ENCODE data around the gene CCL26. TPM values are rescaled to one million over a fixed set of nuclear protein-coding genes. Genes with fewer than 3 reads are reported as not detected.
A peak's percentile ranks its signal among the peaks of the same experiment; 100 is the strongest.

The CCL26 gene
- total and polyA plus RNA-seq, 9 of the 15 experiments (the other 6 are each of a cell fraction or from before 2014, with no cell fraction given), result 2.3 to 26.8 (median 8.4) TPM

GRCh38 chr7:75813781-75814236, 41.8 kb upstream of the CCL26 start, which contains the start of gene CCL24 (continued):
- TF ChIP-seq USF1 (CRISPR knock-in tag; IDR thresholded peaks at IDR 0.05), result no peak
- no peak for TF ChIP-seq ETS1 (conservative IDR thresholded peaks at IDR 0.05; ENCODE audit: control insufficient read depth, low read depth, low read length)
- TF ChIP-seq DDX20 (tag; IDR thresholded peaks at IDR 0.05; ENCODE audit: low read depth), result no peak
- TF ChIP-seq PHF20 (IDR thresholded peaks at IDR 0.05; ENCODE audit: partially characterized antibody), result peak; percentile 24
- no peak for TF ChIP-seq ZNF318 (IDR thresholded peaks at IDR 0.05; ENCODE audit: borderline replicate concordance in 1 of 2, low read depth in 1 of 2)
- peak; percentile 36 for TF ChIP-seq RBM25 (IDR thresholded peaks at IDR 0.05; ENCODE audit: low read depth, low read length, severe bottlenecking)
- TF ChIP-seq TCF7 (IDR thresholded peaks at IDR 0.05; ENCODE audit: borderline replicate concordance), result no peak
- peak; percentile 9; the same call in 1 of the 2 replicates for TF ChIP-seq GATA2 (CRISPR knock-in tag; IDR thresholded peaks at IDR 0.05)
- TF ChIP-seq MTF1 (CRISPR knock-in tag; IDR thresholded peaks at IDR 0.05; ENCODE audit: borderline replicate concordance), result no peak
- TF ChIP-seq STAT5A (IDR thresholded peaks at IDR 0.05; ENCODE audit: borderline replicate concordance, low read length), result peak; percentile 23; the same call in 1 of the 2 replicates
- peak; percentile 42; the same call in 1 of the 2 replicates for TF ChIP-seq ZFX (CRISPR knock-in tag; IDR thresholded peaks at IDR 0.05)
- TF ChIP-seq NFIC (IDR thresholded peaks at IDR 0.05), result no peak
- TF ChIP-seq ADNP (tag; IDR thresholded peaks at IDR 0.05), result peak; percentile 76
- no peak for TF ChIP-seq SIN3A (IDR thresholded peaks at IDR 0.05; ENCODE audit: borderline replicate concordance in 2 of 2, control insufficient read depth in 1 of 2, low read depth in 2 of 2, low read length in 2 of 2)
- TF ChIP-seq ZNF778 (CRISPR knock-in tag; IDR thresholded peaks at IDR 0.05), result no peak
- TF ChIP-seq BCOR (IDR thresholded peaks at IDR 0.05), result peak; percentile 77; the same call in 1 of the 2 replicates
- peak; percentile 72 for TF ChIP-seq EP300 (IDR thresholded peaks at IDR 0.05; ENCODE audit: low read length)
- peak; percentile 42 for TF ChIP-seq NFE2 (IDR thresholded peaks at IDR 0.05; ENCODE audit: low read depth)
- TF ChIP-seq CREM (IDR thresholded peaks at IDR 0.05; ENCODE audit: low read depth), result peak; percentile 41
- no peak for TF ChIP-seq ESRRB (CRISPR knock-in tag; IDR thresholded peaks at IDR 0.05; ENCODE audit: borderline replicate concordance)
